HepG2 (cell line): ENCODE results near the gene PRM2. TPM values are rescaled to one million over a fixed set of nuclear protein-coding genes. Genes with fewer than 3 reads are reported as not detected.
A peak's percentile ranks its signal among the peaks of the same experiment; 100 is the strongest.

Source experiments
- CEBPG ChIP-seq: IDR thresholded peaks from 2 replicates; pipeline ENCODE4 v1.6.1; 2016
- DNMT3B ChIP-seq: conservative IDR thresholded peaks from 2 replicates; pipeline ENCODE4 v1.6.1; 2016; ENCODE audit warnings: missing biosample characterization, control low read depth
- GLI4 ChIP-seq: sonication (generic); formaldehyde crosslinking; IDR thresholded peaks from 2 replicates; pipeline ENCODE4 v1.5.1; 2020; ENCODE audit warnings: missing genetic modification reagents, mild to moderate bottlenecking, moderate library complexity, borderline replicate concordance
- MYPOP ChIP-seq: sonication (generic); formaldehyde crosslinking; IDR thresholded peaks from 2 replicates; pipeline ENCODE4 v1.8.1; 2023; ENCODE audit warnings: mild to moderate bottlenecking, moderate library complexity, missing genetic modification reagents
- NBN ChIP-seq: fragments of 450-650 bp; conservative IDR thresholded peaks from 2 replicates; pipeline ENCODE4 v1.6.1; 2017
- POLR2AphosphoS2 ChIP-seq: IDR thresholded peaks from 2 replicates; pipeline ENCODE4 v1.6.1; 2011; ENCODE audit warnings: low read depth, low read length, improper control_type of control experiment
- POLR2AphosphoS5 ChIP-seq: IDR thresholded peaks from 2 replicates; pipeline ENCODE4 v1.6.1; 2012; ENCODE audit warnings: low read depth, low read length
- PRDM10 ChIP-seq: sonication (generic); formaldehyde crosslinking; IDR thresholded peaks from 2 replicates; pipeline ENCODE4 v1.4.0; 2020; ENCODE audit warnings: low read depth, missing genetic modification reagents
- TCF7L2 ChIP-seq: IDR thresholded peaks from 2 replicates; pipeline ENCODE4 v1.6.1; 2011; ENCODE audit warnings: mild to moderate bottlenecking, low read depth, low read length, moderate library complexity
- TOE1 ChIP-seq: sonication (generic); formaldehyde crosslinking; IDR thresholded peaks from 2 replicates; pipeline ENCODE4 v1.4.0; 2020; ENCODE audit warnings: mild to moderate bottlenecking, missing genetic modification reagents
- ZBTB4 ChIP-seq: sonication (generic); formaldehyde crosslinking; IDR thresholded peaks from 2 replicates; pipeline ENCODE4 v1.4.0; 2020; ENCODE audit warnings: missing genetic modification reagents, mild to moderate bottlenecking, borderline replicate concordance
- ZMYM4 ChIP-seq: sonication (generic); formaldehyde crosslinking; IDR thresholded peaks from 2 replicates; pipeline ENCODE4 v1.8.1; 2023; ENCODE audit warnings: mild to moderate bottlenecking, missing genetic modification reagents
- ZNF136 ChIP-seq: sonication (generic); formaldehyde crosslinking; IDR thresholded peaks from 2 replicates; pipeline ENCODE4 v1.8.1; 2022; ENCODE audit warnings: low read depth, mild to moderate bottlenecking, moderate library complexity, missing genetic modification reagents
- ZNF317 ChIP-seq: sonication (generic); formaldehyde crosslinking; IDR thresholded peaks from 2 replicates; pipeline ENCODE4 v1.5.0; 2020; ENCODE audit warnings: mild to moderate bottlenecking, missing genetic modification reagents
- ZNF513 ChIP-seq: sonication (generic); formaldehyde crosslinking; conservative IDR thresholded peaks from 2 replicates; pipeline ENCODE4 v1.5.0; 2020; ENCODE audit warnings: missing genetic modification reagents
- ZNF75D ChIP-seq: sonication (generic); formaldehyde crosslinking; IDR thresholded peaks from 2 replicates; pipeline ENCODE4 v1.8.1; 2023; ENCODE audit warnings: missing genetic modification reagents, mild to moderate bottlenecking, borderline replicate concordance
- polyA plus RNA-seq, 8 experiments: library from polyadenylated mRNA; depleted of rRNA in 3 of 8; stranded (reverse) in 7 of 8; unstranded in 1 of 8; fragments of >200 nt; fragmentation: Illumina TruSeq in 4 of 8; extraction: Trizol in 4 of 8; gene quantifications; 2 replicates each; pipeline versions ENCODE4 v1.2.1 to v1.2.3, GENCODE V29; 2011 to 2016; ENCODE audit warnings: low read depth in 4 of 8, missing spikeins in 1 of 8, mixed read lengths in 1 of 8; ENCODE audit not compliant: insufficient read depth in 1 of 8
- total RNA-seq, 5 experiments: library from RNA; depleted of rRNA; stranded (reverse); fragments of >200 nt; fragmentation: Illumina TruSeq; extraction: Trizol; gene quantifications; 2 replicates each; pipeline ENCODE4 v1.2.3, GENCODE V29; 2016; ENCODE audit warnings: low read depth in 1 of 5
- TF ChIP-seq, protein P1 (sequence below): sonication (generic); formaldehyde crosslinking; IDR thresholded peaks from 2 replicates; pipeline ENCODE4 v1.4.0; 2020; ENCODE audit warnings: missing genetic modification reagents, low read depth, mild to moderate bottlenecking, borderline replicate concordance
- TF ChIP-seq, protein P2 (sequence below): sonication (generic); formaldehyde crosslinking; IDR thresholded peaks from 2 replicates; pipeline ENCODE4 v1.4.0; 2020; ENCODE audit warnings: missing genetic modification reagents; ENCODE audit errors: not compliant biosample characterization

Gene PRM2
- total and polyA plus RNA-seq, 2 of the 13 experiments (the other 11 are each of a cell fraction or from before 2014, with no cell fraction given) = 0.54 TPM; not detected in 1

DNA sequence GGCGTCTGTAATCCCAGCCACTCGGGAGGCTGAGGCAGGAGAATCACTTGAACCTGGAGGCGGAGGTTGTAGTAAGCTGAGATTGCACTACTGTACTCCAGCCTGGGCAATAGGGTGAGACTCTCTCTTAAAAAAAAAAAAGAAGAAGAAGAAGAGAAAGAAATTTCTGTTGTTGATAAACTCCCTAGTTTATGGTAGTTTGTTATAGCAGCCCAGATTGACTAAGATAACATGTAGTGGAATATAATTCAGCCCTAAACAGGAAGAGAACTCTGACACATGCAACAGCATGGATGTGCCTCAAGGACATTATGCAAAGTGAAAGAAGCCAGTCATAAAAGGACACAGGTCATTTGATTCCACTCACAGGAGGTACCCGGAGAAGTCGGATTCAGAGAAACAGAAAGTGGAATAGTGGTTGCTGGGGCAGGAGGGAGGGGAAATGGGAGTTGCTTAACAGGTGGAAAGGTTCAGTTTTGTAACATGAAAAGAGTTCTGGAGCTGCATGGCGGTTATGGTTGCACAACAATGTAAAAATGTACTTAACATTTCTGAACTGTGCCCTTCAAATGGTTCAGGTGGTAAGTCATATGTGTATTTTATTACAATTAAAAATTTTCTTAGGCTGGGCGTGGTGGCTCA lies 30.8 kb upstream of the PRM2 start (continued):
- TF ChIP-seq ZNF317 (CRISPR knock-in tag) (peak; percentile 90), DNMT3B (CRISPR knock-in tag) (peak; percentile 58; the same call in 1 of the 2 replicates), GLI4 (CRISPR knock-in tag) (no peak), PRDM10 (peak; percentile 89), ZBTB4 (no peak), CEBPG (CRISPR knock-in tag) (peak; percentile 99), POLR2AphosphoS5 (no peak), ZMYM4 (CRISPR knock-in tag) (peak; percentile 56), NBN (no peak), ZNF136 (CRISPR knock-in tag) (0 out of 2 replicates have a peak, but pooled peaks have one; percentile 6), TCF7L2 (no peak), ZNF513 (no peak), ZNF75D (CRISPR knock-in tag) (no peak), TOE1 (peak; percentile 79; the same call in 1 of the 2 replicates), POLR2AphosphoS2 (no peak), MYPOP (peak; percentile 60; the same call in 1 of the 2 replicates)
- TF ChIP-seq, protein P1, sequence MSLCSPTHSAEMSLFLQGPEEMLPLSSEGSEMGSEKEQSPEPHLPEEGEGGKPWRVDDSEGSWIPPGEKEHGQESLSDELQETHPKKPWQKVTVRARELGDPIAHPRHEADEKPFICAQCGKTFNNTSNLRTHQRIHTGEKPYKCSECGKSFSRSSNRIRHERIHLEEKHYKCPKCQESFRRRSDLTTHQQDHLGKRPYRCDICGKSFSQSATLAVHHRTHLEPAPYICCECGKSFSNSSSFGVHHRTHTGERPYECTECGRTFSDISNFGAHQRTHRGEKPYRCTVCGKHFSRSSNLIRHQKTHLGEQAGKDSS = no peak
- TF ChIP-seq, protein P2, sequence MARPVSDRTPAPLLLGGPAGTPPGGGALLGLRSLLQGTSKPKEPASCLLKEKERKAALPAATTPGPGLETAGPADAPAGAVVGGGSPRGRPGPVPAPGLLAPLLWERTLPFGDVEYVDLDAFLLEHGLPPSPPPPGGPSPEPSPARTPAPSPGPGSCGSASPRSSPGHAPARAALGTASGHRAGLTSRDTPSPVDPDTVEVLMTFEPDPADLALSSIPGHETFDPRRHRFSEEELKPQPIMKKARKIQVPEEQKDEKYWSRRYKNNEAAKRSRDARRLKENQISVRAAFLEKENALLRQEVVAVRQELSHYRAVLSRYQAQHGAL (CRISPR knock-in tag) = peak; percentile 43
